Spleen (tissue), 11 donors: ENCODE measurements around the gene PCSK6. TPM values are rescaled to one million over a fixed set of nuclear protein-coding genes. Genes with fewer than 3 reads are reported as not detected.
"Not testable (repeated sequence)": the region's sequence is repeated elsewhere in the genome, so short reads cannot be mapped to it uniquely, and the experiment has no call there.

ENCODE experiments used
- DNase-seq: peaks from one replicate; pipeline ENCODE4 v3.0.0-alpha.2; 2020
- H3K27ac ChIP-seq, 8 donors: fragments of 200-600 bp; sonication (generic) in 7 of 8; 1 replicate in 4 of 8; 2 replicates in 4 of 8; pipeline versions ENCODE4 v1.5.0 to v1.8.0; 2016 to 2021; ENCODE audit warnings: inconsistent platforms in 4 of 8, mild to moderate bottlenecking in 4 of 8, moderate library complexity in 1 of 8
- H3K27me3 ChIP-seq, 7 donors: fragments of 200-600 bp; sonication (generic) in 6 of 7; replicated peaks in 1 of 7; 1 replicate in 4 of 7; 2 replicates in 3 of 7; pipeline versions ENCODE4 v1.5.0 to v1.8.0; 2016 to 2021; ENCODE audit warnings: inconsistent platforms in 3 of 7, mild to moderate bottlenecking in 1 of 7
- H3K36me3 ChIP-seq, 6 donors: fragments of 200-600 bp; sonication (generic) in 5 of 6; 1 replicate in 4 of 6; 2 replicates in 2 of 6; pipeline versions ENCODE4 v1.5.0 to v1.8.0; 2016 to 2021; ENCODE audit warnings: inconsistent platforms in 2 of 6
- H3K4me1 ChIP-seq, 6 donors: fragments of 200-600 bp; sonication (generic) in 5 of 6; 1 replicate in 3 of 6; 2 replicates in 3 of 6; pipeline versions ENCODE4 v1.5.0 to v1.8.0; 2016 to 2021; ENCODE audit warnings: inconsistent platforms in 3 of 6
- H3K4me3 ChIP-seq, 8 donors: fragments of 200-600 bp; sonication (generic) in 7 of 8; 1 replicate in 4 of 8; 2 replicates in 4 of 8; pipeline versions ENCODE4 v1.5.0 to v1.8.0; 2016 to 2021; ENCODE audit warnings: inconsistent platforms in 4 of 8, mild to moderate bottlenecking in 4 of 8, moderate library complexity in 2 of 8
- H3K9me3 ChIP-seq, 8 donors: fragments of 200-600 bp; sonication (generic) in 7 of 8; 1 replicate in 4 of 8; 2 replicates in 4 of 8; pipeline versions ENCODE4 v1.5.0 to v1.8.0; 2016 to 2021; ENCODE audit warnings: inconsistent platforms in 4 of 8
- CTCF ChIP-seq, 11 experiments: fragments of 200-600 bp in 7 of 11; fragments of 450-650 bp in 4 of 11; sonication (generic) in 4 of 11; IDR thresholded peaks in 8 of 11; conservative IDR thresholded peaks in 3 of 11; 1 replicate in 7 of 11; 2 replicates in 4 of 11; pipeline versions ENCODE4 v1.4.0 to v1.8.0; 2016 to 2021; ENCODE audit warnings: antibody characterized with exemption in 11 of 11, inconsistent platforms in 4 of 11, mild to moderate bottlenecking in 1 of 11
- POLR2A ChIP-seq, 3 donors: fragments of 450-650 bp; IDR thresholded peaks; one replicate each; pipeline ENCODE4 v1.5.1; 2017; ENCODE audit warnings: antibody characterized with exemption in 3 of 3, mild to moderate bottlenecking in 1 of 3
- POLR2AphosphoS5 ChIP-seq, 3 donors: sonication (generic); formaldehyde crosslinking; IDR thresholded peaks; one replicate each; pipeline ENCODE4 v1.5.1; 2017; ENCODE audit warnings: antibody characterized with exemption in 3 of 3
- WGBS, 5 donors: extraction: QIAGEN DNeasy Blood & Tissue Kit in 3 of 5; methylation state at CpG; one replicate each; pipeline versions ENCODE4 v1.1.5 to v1.1.7; 2013 to 2018; 5-methylcytosine and 5-hydroxymethylcytosine counted together
- intact Hi-C: fragments of 100-400 bp; cut with DNase I; formaldehyde crosslinking; loops from one replicate; pipeline ENCODE4 v1.15.0; 2023; ENCODE audit warnings: low total_unique reads
- polyA plus RNA-seq, 3 donors: library from polyadenylated mRNA; stranded (reverse); fragments of 200-250 nt; gene quantifications; one replicate each; pipeline ENCODE4 v1.2.1, GENCODE V29; 2013
- total RNA-seq, 7 donors: library from RNA; depleted of rRNA in 3 of 7; stranded (reverse); fragments of >200 nt in 3 of 7; fragmentation: NEBNext Ultra II Directional in 4 of 7; extraction: Animal tissue kit (Norgen Biotek cat#: 25700) in 4 of 7; gene quantifications; one replicate each; pipeline versions ENCODE4 v1.1.0 to v1.2.1, GENCODE V29; 2016 to 2021
- donor health status: healthy with polysubstance abuse.
- donor health status: DM: no; HTN: no; CAD: no; lungs with moderate emphysema.
- donor health status: DM: no; HTN: no; CAD: no.
- donor health status: Bipolar disorder and iron deficiency.
- donor health status: healthy.
- donor health status: DM: no; HTN: no; CAD: no.
- donor health status: DM: yes; HTN: yes; CAD: no.

PCSK6 gene
- total and polyA plus RNA-seq, 10 donors: 10.0 to 403 (median 252) TPM

GRCh38 chr15:101406036-101406435 is 83.5 kb downstream of the PCSK6 start:
- H3K27me3 ChIP-seq: no peaks in the 10 kb centered on the region
- TF ChIP-seq CTCF (IDR thresholded peaks at IDR 0.05 in 8 of 11, conservative IDR thresholded peaks at IDR 0.05 in 3 of 11): no peak
- no peak for TF ChIP-seq POLR2AphosphoS5 (IDR thresholded peaks at IDR 0.05)
- no peak overlapping the region for H3K4me3 ChIP-seq
- intact Hi-C loops: no loop called here
- peak overlapping the region in 1 of 8 donors; percentile 29 for H3K27ac ChIP-seq
- peaks cover 0 to 65% (median 3%) of the 10 kb centered on the region in 6 donors for H3K36me3 ChIP-seq
- no peak for DNase-seq
- H3K9me3 ChIP-seq: no peaks in the 10 kb centered on the region
- 76 to 84% (median 79%) methylated on average over 12 of the region's 12 CpGs for WGBS, 5 donors
- peaks cover 0 to 26% (median 9%) of the 10 kb centered on the region in 6 donors for H3K4me1 ChIP-seq

DNA sequence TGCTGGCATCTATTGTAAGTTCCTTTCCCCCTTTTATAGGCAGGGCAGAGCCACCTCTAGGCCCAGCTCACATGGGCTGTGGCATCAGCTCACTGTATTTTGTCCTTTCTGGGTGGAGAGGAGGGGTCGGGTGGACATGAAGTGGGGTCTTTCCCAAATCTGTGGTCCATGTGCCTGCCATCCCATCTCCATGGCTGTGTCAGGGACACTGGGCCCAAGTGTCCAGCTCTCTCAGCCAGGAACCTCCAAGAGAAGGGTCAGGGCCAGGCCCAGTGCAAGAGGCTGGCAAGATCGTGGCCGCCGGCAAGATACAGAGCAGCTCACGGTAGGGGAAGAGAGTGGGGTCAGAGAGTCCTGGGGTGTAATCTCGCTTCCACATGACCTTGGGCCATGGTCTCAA is 85.3 kb downstream of the PCSK6 start:
- TF ChIP-seq POLR2AphosphoS5 (IDR thresholded peaks at IDR 0.05) (peak in 2 of 3 donors; percentile 11 to 27), POLR2A (IDR thresholded peaks at IDR 0.05) (no peak), CTCF (IDR thresholded peaks at IDR 0.05 in 8 of 11, conservative IDR thresholded peaks at IDR 0.05 in 3 of 11) (no peak)
- no peak for DNase-seq
- Histone ChIP-seq H3K4me1 (peaks cover 0 to 26% (median 9%) of the 10 kb centered on the region in 6 donors), H3K27me3 (peaks cover 0 to 11% (median 0%) of the 10 kb centered on the region in 7 donors), H3K36me3 (peaks cover 0 to 65% (median 0%) of the 10 kb centered on the region in 6 donors), H3K9me3 (no peaks in the 10 kb centered on the region), H3K4me3 (no peak overlapping the region), H3K27ac (no peak overlapping the region)
- WGBS, 5 donors: 90 to 93% (median 91%) methylated on average over 5 to 6 of the region's 6 CpGs
- intact Hi-C loops: no loop called here

DNA sequence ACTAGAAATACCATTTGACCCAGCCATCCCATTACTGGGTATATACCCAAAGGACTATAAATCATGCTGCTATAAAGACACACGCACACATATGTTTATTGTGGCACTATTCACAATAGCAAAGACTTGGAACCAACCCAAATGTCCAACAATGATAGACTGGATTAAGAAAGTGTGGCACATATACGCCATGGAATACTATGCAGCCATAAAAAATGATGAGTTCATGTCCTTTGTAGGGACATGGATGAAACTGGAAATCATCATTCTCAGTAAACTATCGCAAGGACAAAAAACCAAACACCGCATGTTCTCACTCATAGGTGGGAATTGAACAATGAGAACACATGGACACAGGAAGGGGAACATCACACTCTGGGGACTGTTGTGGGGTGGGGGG is 86.6 kb downstream of the PCSK6 start:
- H3K9me3 ChIP-seq, H3K4me3 ChIP-seq, DNase-seq, intact Hi-C loops, H3K27ac ChIP-seq: not testable (repeated sequence)
- Histone ChIP-seq H3K27me3 (peaks cover 0 to 24% (median 2%) of the 10 kb centered on the region in 7 donors), H3K4me1 (peaks cover 0 to 26% (median 10%) of the 10 kb centered on the region in 6 donors), H3K36me3 (peaks cover 0 to 66% (median 2%) of the 10 kb centered on the region in 6 donors)
- WGBS, 5 donors: 80 to 100% (median 89%) methylated on average over 1 to 3 of the region's 4 CpGs

GRCh38 chr15:101401286-101401685 is 88.2 kb downstream of the PCSK6 start:
- Histone ChIP-seq H3K4me1 (peaks cover 0 to 26% (median 14%) of the 10 kb centered on the region in 6 donors), H3K36me3 (peaks cover 0 to 64% (median 5%) of the 10 kb centered on the region in 6 donors), H3K27me3 (peaks cover 0 to 34% (median 4%) of the 10 kb centered on the region in 7 donors), H3K9me3 (no peaks in the 10 kb centered on the region), H3K27ac (no peak overlapping the region), H3K4me3 (no peak overlapping the region)
- intact Hi-C loops: no loop called here
- 80 to 98% (median 95%) methylated on average over 8 of the region's 8 CpGs for WGBS, 5 donors
- no peak for DNase-seq
- no peak for TF ChIP-seq POLR2A (IDR thresholded peaks at IDR 0.05)
- peak in 2 of 3 donors; percentile 15 to 30 for TF ChIP-seq POLR2AphosphoS5 (IDR thresholded peaks at IDR 0.05)
- no peak for TF ChIP-seq CTCF (IDR thresholded peaks at IDR 0.05 in 8 of 11, conservative IDR thresholded peaks at IDR 0.05 in 3 of 11)
